SK-N-SH treated with all-trans-retinoic acid at 6 μM for 48 hours (cell line): ENCODE data around the gene GEMIN4.
"Not testable (repeated sequence)": the region's sequence is repeated elsewhere in the genome, so short reads cannot be mapped to it uniquely, and the experiment has no call there.

Experiments used
- ATAC-seq: fragments of 200-7000 bp; cut with Tn5 transposase; 3 replicates; pipeline ENCODE4 v1.9.1; 2020; ENCODE audit warnings: mild to moderate bottlenecking, moderate library complexity
- ARNTL ChIP-seq: fragments of 450-650 bp; formaldehyde crosslinking; IDR thresholded peaks from 2 replicates; pipeline ENCODE4 v1.5.0; 2020; ENCODE audit warnings: low read depth, mild to moderate bottlenecking, moderate library complexity, borderline replicate concordance
- BACH2 ChIP-seq: fragments of 250-450 bp; sonication (Bioruptor Pico); IDR thresholded peaks from 2 replicates; pipeline ENCODE4 v1.9.0; 2021; ENCODE audit warnings: mild to moderate bottlenecking, borderline replicate concordance
- CSDC2 ChIP-seq: fragments of 250-450 bp; sonication (Bioruptor Pico); IDR thresholded peaks from 2 replicates; pipeline ENCODE4 v1.5.0; 2020; ENCODE audit warnings: mild to moderate bottlenecking, moderate library complexity
- ESRRG ChIP-seq: fragments of 250-450 bp; sonication (Bioruptor Pico); IDR thresholded peaks from 2 replicates; pipeline ENCODE4 v1.6.1; 2021; ENCODE audit warnings: mild to moderate bottlenecking
- GLIS3 ChIP-seq: fragments of 250-450 bp; sonication (Bioruptor Pico); IDR thresholded peaks from 2 replicates; pipeline ENCODE4 v1.5.0; 2020; ENCODE audit warnings: mild to moderate bottlenecking, moderate library complexity
- ISL1 ChIP-seq: fragments of 250-450 bp; sonication (Bioruptor Pico); IDR thresholded peaks from 2 replicates; pipeline ENCODE4 v2.1.2; 2022; ENCODE audit warnings: mild to moderate bottlenecking, moderate library complexity
- OSR1 ChIP-seq: fragments of 250-450 bp; sonication (Bioruptor Pico); IDR thresholded peaks from 2 replicates; pipeline ENCODE4 v1.8.0; 2022; ENCODE audit warnings: moderate library complexity, mild to moderate bottlenecking, inconsistent platforms
- PPARA ChIP-seq: fragments of 250-450 bp; sonication (Bioruptor Pico); IDR thresholded peaks from 2 replicates; pipeline ENCODE4 v1.5.0; 2020; ENCODE audit warnings: mild to moderate bottlenecking, borderline replicate concordance
- RARB ChIP-seq: fragments of 250-450 bp; sonication (Bioruptor Pico); IDR thresholded peaks from 2 replicates; pipeline ENCODE4 v1.8.0; 2021; ENCODE audit warnings: mild to moderate bottlenecking, moderate library complexity
- SNAI2 ChIP-seq: fragments of 250-450 bp; sonication (Bioruptor Pico); IDR thresholded peaks from 2 replicates; pipeline ENCODE4 v1.5.0; 2020; ENCODE audit warnings: mild to moderate bottlenecking, moderate library complexity
- TCF4 ChIP-seq: fragments of 250-450 bp; sonication (Bioruptor Pico); IDR thresholded peaks from 2 replicates; pipeline ENCODE4 v1.8.0; 2021; ENCODE audit warnings: mild to moderate bottlenecking, moderate library complexity, borderline replicate concordance
- TOX ChIP-seq: fragments of 250-450 bp; sonication (Bioruptor Pico); IDR thresholded peaks from 2 replicates; pipeline ENCODE4 v1.8.0; 2021; ENCODE audit warnings: mild to moderate bottlenecking, moderate library complexity, borderline replicate concordance
- ZC3H10 ChIP-seq: fragments of 250-450 bp; sonication (Bioruptor Pico); IDR thresholded peaks from 2 replicates; pipeline ENCODE4 v1.5.1; 2021; ENCODE audit warnings: mild to moderate bottlenecking, moderate library complexity
- ZFP3 ChIP-seq: fragments of 250-450 bp; sonication (Bioruptor Pico); IDR thresholded peaks from 2 replicates; pipeline ENCODE4 v1.5.0; 2020; ENCODE audit warnings: mild to moderate bottlenecking, moderate library complexity
- ZFP30 ChIP-seq: fragments of 450-650 bp; formaldehyde crosslinking; IDR thresholded peaks from 2 replicates; pipeline ENCODE4 v1.5.0; 2022; ENCODE audit warnings: mild to moderate bottlenecking, moderate library complexity
- ZNF565 ChIP-seq: fragments of 450-650 bp; formaldehyde crosslinking; conservative IDR thresholded peaks from 2 replicates; pipeline ENCODE4 v1.5.0; 2020; ENCODE audit warnings: low read depth, mild to moderate bottlenecking, moderate library complexity
- ZNF70 ChIP-seq: fragments of 450-650 bp; formaldehyde crosslinking; IDR thresholded peaks from 2 replicates; pipeline ENCODE4 v1.5.0; 2020; ENCODE audit warnings: mild to moderate bottlenecking, moderate library complexity
- ZNF8 ChIP-seq: fragments of 450-650 bp; formaldehyde crosslinking; IDR thresholded peaks from 2 replicates; pipeline ENCODE4 v1.5.0; 2020; ENCODE audit warnings: mild to moderate bottlenecking, moderate library complexity
- TF ChIP-seq, protein P1 (sequence below): fragments of 250-450 bp; sonication (Bioruptor Pico); IDR thresholded peaks from 2 replicates; pipeline ENCODE4 v1.5.1; 2021; ENCODE audit warnings: mild to moderate bottlenecking, moderate library complexity
- TF ChIP-seq, protein P2 (sequence below): fragments of 250-450 bp; sonication (Bioruptor Pico); IDR thresholded peaks from 2 replicates; pipeline ENCODE4 v1.8.0; 2020; ENCODE audit warnings: mild to moderate bottlenecking, moderate library complexity, borderline replicate concordance
- TF ChIP-seq, protein P3 (sequence below): fragments of 250-450 bp; sonication (Bioruptor Pico); IDR thresholded peaks from 2 replicates; pipeline ENCODE4 v1.5.0; 2020; ENCODE audit warnings: mild to moderate bottlenecking, moderate library complexity

Gene GEMIN4

DNA sequence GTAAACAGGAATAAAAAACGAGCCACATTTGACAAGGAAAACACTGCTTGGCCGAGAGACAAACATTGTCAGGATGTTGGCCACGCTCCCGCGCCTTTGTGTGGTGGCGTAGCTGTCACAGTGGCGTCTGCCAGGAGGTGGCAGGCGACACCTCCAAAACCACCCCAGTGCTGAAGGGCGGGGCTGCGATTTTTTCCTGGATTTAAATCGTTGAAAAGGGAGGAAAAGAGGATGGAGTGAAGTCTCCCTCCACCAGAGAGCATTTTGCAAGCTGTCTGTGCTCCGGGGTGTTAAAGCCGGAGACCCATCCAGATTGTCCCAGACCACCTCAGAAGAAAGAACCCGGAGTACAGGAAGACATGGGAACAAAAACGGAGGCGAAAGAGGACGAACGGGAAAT, 42.8 kb upstream of the GEMIN4 start:
- no peak for TF ChIP-seq RARB (CRISPR knock-in tag)
- TF ChIP-seq GLIS3: no peak
- TF ChIP-seq PPARA (CRISPR knock-in tag): no peak
- no peak for TF ChIP-seq SNAI2 (CRISPR knock-in tag)
- TF ChIP-seq OSR1 (CRISPR knock-in tag): no peak
- no peak for TF ChIP-seq CSDC2
- peak; percentile 68 for ATAC-seq

- TF ChIP-seq ZNF70 (CRISPR knock-in tag): no peak
- no peak for TF ChIP-seq PPARA (CRISPR knock-in tag)
- TF ChIP-seq ZC3H10 (CRISPR knock-in tag): no peak
- no peak for TF ChIP-seq ARNTL (CRISPR knock-in tag)
- TF ChIP-seq ESRRG (CRISPR knock-in tag): no peak
- no peak for TF ChIP-seq ISL1 (CRISPR knock-in tag)
- TF ChIP-seq ZNF565 (CRISPR knock-in tag): no peak
- TF ChIP-seq, protein P1, sequence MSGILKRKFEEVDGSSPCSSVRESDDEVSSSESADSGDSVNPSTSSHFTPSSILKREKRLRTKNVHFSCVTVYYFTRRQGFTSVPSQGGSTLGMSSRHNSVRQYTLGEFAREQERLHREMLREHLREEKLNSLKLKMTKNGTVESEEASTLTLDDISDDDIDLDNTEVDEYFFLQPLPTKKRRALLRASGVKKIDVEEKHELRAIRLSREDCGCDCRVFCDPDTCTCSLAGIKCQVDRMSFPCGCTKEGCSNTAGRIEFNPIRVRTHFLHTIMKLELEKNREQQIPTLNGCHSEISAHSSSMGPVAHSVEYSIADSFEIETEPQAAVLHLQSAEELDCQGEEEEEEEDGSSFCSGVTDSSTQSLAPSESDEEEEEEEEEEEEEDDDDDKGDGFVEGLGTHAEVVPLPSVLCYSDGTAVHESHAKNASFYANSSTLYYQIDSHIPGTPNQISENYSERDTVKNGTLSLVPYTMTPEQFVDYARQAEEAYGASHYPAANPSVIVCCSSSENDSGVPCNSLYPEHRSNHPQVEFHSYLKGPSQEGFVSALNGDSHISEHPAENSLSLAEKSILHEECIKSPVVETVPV (CRISPR knock-in tag): no peak
- no peak for TF ChIP-seq TCF4 (CRISPR knock-in tag)
- no peak for TF ChIP-seq TOX (CRISPR knock-in tag)
- TF ChIP-seq, protein P2, sequence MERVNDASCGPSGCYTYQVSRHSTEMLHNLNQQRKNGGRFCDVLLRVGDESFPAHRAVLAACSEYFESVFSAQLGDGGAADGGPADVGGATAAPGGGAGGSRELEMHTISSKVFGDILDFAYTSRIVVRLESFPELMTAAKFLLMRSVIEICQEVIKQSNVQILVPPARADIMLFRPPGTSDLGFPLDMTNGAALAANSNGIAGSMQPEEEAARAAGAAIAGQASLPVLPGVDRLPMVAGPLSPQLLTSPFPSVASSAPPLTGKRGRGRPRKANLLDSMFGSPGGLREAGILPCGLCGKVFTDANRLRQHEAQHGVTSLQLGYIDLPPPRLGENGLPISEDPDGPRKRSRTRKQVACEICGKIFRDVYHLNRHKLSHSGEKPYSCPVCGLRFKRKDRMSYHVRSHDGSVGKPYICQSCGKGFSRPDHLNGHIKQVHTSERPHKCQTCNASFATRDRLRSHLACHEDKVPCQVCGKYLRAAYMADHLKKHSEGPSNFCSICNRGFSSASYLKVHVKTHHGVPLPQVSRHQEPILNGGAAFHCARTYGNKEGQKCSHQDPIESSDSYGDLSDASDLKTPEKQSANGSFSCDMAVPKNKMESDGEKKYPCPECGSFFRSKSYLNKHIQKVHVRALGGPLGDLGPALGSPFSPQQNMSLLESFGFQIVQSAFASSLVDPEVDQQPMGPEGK (CRISPR knock-in tag): no peak
- no peak for TF ChIP-seq RARB (CRISPR knock-in tag)
- TF ChIP-seq ZNF8 (CRISPR knock-in tag): no peak
- no peak for TF ChIP-seq ZFP3 (CRISPR knock-in tag)
- no peak for ATAC-seq
Observed at GRCh38 chr17:792277-792676, 40.2 kb upstream of the GEMIN4 start.

DNA sequence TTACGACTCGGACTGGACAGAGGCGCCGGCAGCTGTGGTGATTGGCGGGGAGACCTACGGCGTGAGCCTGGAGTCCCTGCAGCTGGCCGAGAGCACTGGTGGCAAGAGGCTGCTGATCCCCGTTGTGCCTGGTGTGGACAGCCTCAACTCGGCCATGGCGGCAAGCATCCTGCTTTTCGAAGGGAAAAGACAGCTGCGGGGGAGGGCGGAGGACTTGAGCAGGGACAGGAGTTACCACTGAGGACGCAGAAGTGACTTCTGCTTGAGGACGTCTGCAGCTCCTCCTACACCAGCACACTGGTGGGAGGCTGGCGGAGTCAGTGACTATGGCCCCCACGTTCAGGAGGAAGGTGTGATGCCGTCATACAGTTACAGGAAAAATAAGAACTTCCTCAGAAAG, 39.8 kb upstream of the GEMIN4 start:
- no peak for ATAC-seq
- TF ChIP-seq ESRRG (CRISPR knock-in tag): no peak
- no peak for TF ChIP-seq ZNF565 (CRISPR knock-in tag)
- TF ChIP-seq BACH2 (CRISPR knock-in tag): no peak
- no peak for TF ChIP-seq ISL1 (CRISPR knock-in tag)
- no peak for TF ChIP-seq CSDC2
- TF ChIP-seq ZNF70 (CRISPR knock-in tag): no peak
- no peak for TF ChIP-seq PPARA (CRISPR knock-in tag)
- TF ChIP-seq, protein P1 (CRISPR knock-in tag): no peak
- TF ChIP-seq OSR1 (CRISPR knock-in tag): no peak
- TF ChIP-seq, protein P3, sequence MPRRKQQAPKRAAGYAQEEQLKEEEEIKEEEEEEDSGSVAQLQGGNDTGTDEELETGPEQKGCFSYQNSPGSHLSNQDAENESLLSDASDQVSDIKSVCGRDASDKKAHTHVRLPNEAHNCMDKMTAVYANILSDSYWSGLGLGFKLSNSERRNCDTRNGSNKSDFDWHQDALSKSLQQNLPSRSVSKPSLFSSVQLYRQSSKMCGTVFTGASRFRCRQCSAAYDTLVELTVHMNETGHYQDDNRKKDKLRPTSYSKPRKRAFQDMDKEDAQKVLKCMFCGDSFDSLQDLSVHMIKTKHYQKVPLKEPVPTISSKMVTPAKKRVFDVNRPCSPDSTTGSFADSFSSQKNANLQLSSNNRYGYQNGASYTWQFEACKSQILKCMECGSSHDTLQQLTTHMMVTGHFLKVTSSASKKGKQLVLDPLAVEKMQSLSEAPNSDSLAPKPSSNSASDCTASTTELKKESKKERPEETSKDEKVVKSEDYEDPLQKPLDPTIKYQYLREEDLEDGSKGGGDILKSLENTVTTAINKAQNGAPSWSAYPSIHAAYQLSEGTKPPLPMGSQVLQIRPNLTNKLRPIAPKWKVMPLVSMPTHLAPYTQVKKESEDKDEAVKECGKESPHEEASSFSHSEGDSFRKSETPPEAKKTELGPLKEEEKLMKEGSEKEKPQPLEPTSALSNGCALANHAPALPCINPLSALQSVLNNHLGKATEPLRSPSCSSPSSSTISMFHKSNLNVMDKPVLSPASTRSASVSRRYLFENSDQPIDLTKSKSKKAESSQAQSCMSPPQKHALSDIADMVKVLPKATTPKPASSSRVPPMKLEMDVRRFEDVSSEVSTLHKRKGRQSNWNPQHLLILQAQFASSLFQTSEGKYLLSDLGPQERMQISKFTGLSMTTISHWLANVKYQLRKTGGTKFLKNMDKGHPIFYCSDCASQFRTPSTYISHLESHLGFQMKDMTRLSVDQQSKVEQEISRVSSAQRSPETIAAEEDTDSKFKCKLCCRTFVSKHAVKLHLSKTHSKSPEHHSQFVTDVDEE (CRISPR knock-in tag): no peak
- no peak for TF ChIP-seq ZFP30 (CRISPR knock-in tag)
- TF ChIP-seq ZNF8 (CRISPR knock-in tag): no peak
- no peak for TF ChIP-seq ZFP3 (CRISPR knock-in tag)
- no peak for TF ChIP-seq ZC3H10 (CRISPR knock-in tag)
- no peak for TF ChIP-seq ARNTL (CRISPR knock-in tag)
- TF ChIP-seq, all 23 proteins: peak for 0

GRCh38 chr17:790874-791247, 38.8 kb upstream of the GEMIN4 start:
- not testable (repeated sequence) for ATAC-seq

GRCh38 chr17:789931-790873, 38.1 kb upstream of the GEMIN4 start:
- ATAC-seq: not testable (repeated sequence)
